NCI-H524 treated with DMSO at 0.1 percent for 48 hours (cell line): Measurements from ENCODE around the gene HOXD10.

Experiments
- DNase-seq: peaks from one replicate; lab custom pipeline; 2025; lab: John Stamatoyannopoulos, UW

The HOXD10 gene

GRCh38 chr2:176136374-176137251 is 20.0 kb downstream of the HOXD10 start:
- DNase-seq: no peak

GRCh38 chr2:176137252-176137580 is 20.6 kb downstream of the HOXD10 start:
- no peak for DNase-seq

- no peak for DNase-seq
Measured at GRCh38 chr2:176137906-176138305, 21.3 kb downstream of the HOXD10 start.

- DNase-seq: no peak
Measured at GRCh38 chr2:176138526-176138922, 21.9 kb downstream of the HOXD10 start.

GRCh38 chr2:176138923-176139660 is 22.5 kb downstream of the HOXD10 start:
- DNase-seq: no peak

GRCh38 chr2:176139661-176140512 is 23.3 kb downstream of the HOXD10 start:
- DNase-seq: no peak

- peak; percentile 55 for DNase-seq
Measured at GRCh38 chr2:176140513-176141317, 24.1 kb downstream of the HOXD10 start.

- no peak for DNase-seq
Measured at GRCh38 chr2:176142281-176142680, 25.7 kb downstream of the HOXD10 start.

- DNase-seq: no peak
Measured at GRCh38 chr2:176145085-176145969, 28.7 kb downstream of the HOXD10 start.

- DNase-seq: no peak
Measured at GRCh38 chr2:176146101-176146500, 29.5 kb downstream of the HOXD10 start.

GRCh38 chr2:176146645-176147044 is 30.1 kb downstream of the HOXD10 start:
- no peak for DNase-seq

GRCh38 chr2:176147210-176147799 is 30.7 kb downstream of the HOXD10 start:
- DNase-seq: no peak

GRCh38 chr2:176147800-176148496 is 31.4 kb downstream of the HOXD10 start:
- DNase-seq: no peak

- DNase-seq: no peak
Measured at GRCh38 chr2:176148751-176149421, 32.3 kb downstream of the HOXD10 start.

GRCh38 chr2:176149481-176149938 is 32.9 kb downstream of the HOXD10 start:
- no peak for DNase-seq

- no peak for DNase-seq
Measured at GRCh38 chr2:176149939-176150583, 33.5 kb downstream of the HOXD10 start.

- DNase-seq: no peak
Measured at GRCh38 chr2:176150584-176151441, 34.2 kb downstream of the HOXD10 start.
